Measurements from ENCODE around the gene NEK7.

DNA sequence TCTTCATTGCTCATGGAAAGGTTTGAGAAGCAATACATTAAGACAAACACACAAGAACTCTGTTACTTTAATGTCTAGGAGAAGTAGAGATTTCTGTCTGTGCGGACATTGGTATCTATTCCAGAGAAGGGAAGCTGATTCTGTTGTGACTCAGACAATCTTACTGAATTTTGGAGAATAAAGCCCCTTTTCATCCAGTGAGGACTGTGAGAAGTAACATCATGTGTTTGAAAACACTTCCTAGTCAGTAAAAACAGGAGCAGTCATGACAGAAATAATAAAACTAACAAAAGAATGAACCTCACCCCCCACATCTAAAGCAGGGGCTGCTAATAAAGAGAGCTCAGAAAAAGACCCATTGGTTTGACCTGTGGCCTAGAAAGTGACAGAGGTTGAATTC is 46.6 kb downstream of the NEK7 start:
- TF ChIP-seq, protein P1, sequence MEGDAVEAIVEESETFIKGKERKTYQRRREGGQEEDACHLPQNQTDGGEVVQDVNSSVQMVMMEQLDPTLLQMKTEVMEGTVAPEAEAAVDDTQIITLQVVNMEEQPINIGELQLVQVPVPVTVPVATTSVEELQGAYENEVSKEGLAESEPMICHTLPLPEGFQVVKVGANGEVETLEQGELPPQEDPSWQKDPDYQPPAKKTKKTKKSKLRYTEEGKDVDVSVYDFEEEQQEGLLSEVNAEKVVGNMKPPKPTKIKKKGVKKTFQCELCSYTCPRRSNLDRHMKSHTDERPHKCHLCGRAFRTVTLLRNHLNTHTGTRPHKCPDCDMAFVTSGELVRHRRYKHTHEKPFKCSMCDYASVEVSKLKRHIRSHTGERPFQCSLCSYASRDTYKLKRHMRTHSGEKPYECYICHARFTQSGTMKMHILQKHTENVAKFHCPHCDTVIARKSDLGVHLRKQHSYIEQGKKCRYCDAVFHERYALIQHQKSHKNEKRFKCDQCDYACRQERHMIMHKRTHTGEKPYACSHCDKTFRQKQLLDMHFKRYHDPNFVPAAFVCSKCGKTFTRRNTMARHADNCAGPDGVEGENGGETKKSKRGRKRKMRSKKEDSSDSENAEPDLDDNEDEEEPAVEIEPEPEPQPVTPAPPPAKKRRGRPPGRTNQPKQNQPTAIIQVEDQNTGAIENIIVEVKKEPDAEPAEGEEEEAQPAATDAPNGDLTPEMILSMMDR (conservative IDR thresholded peaks at IDR 0.05) = no peak
- TF ChIP-seq ZFX (IDR thresholded peaks at IDR 0.05) = no peak

Data from C4-2B (cell line).